GM12878 (cell line): ENCODE results near the gene TMEM135. TPM values are rescaled to one million over a fixed set of nuclear protein-coding genes. Genes with fewer than 3 reads are reported as not detected.

ENCODE experiments used
- ATAC-seq: fragments of 200-7000 bp; cut with Tn5 transposase; 3 replicates; pipeline ENCODE4 v1.9.1; 2020; ENCODE audit warnings: mild to moderate bottlenecking, moderate library complexity
- BruUV-seq: library from RNA; stranded (reverse); fragments of 400-500 nt; replicated peaks from 2 replicates; lab custom pipeline; 2021; lab: Mats Ljungman, UMichigan
- CTCF ChIA-PET: fragments of 300-600 bp; sonication (Branson Sonifier 250); formaldehyde crosslinking; extraction: SDS; loops from one replicate; lab custom pipeline; 2021; ENCODE audit warnings: inconsistent platforms; lab: Yijun Ruan, JAX
- POLR2A ChIA-PET: fragments of 350-600 bp; formaldehyde crosslinking; extraction: SDS; loops from one replicate; lab custom pipeline; 2021; ENCODE audit warnings: inconsistent platforms; lab: Charles Lee
- RAD21 ChIA-PET: fragments of 300-600 bp; sonication (Branson Sonifier 250); formaldehyde crosslinking; loops from one replicate; lab custom pipeline; 2023; ENCODE audit warnings: antibody characterized with exemption; ENCODE audit not compliant: unreplicated experiment; lab: Charles Lee
- SMC1A ChIA-PET: fragments of 300-600 bp; sonication (Branson Sonifier 250); formaldehyde crosslinking; loops from one replicate; lab custom pipeline; 2023; ENCODE audit not compliant: unreplicated experiment, uncharacterized antibody; lab: Charles Lee
- DNase-seq: peaks from one replicate; pipeline ENCODE4 v3.0.0-alpha.2; 2011; ENCODE audit warnings: low read depth, low spot score
- FAIRE-seq: peaks from 3 replicates; lab custom pipeline; 2011; peaks lifted over from hg19 to GRCh38; lab: Jason Lieb, UNC
- H2AFZ ChIP-seq: 2 replicates; pipeline ENCODE4 v1.6.0; 2011; ENCODE audit warnings: low read depth, low read length, control low read depth; ENCODE audit not compliant: control insufficient read depth
- H3K27ac ChIP-seq: 2 replicates; pipeline ENCODE4 v1.5.1; 2011; ENCODE audit warnings: control low read depth; ENCODE audit not compliant: control insufficient read depth, insufficient read depth
- H3K27me3 ChIP-seq, 2 experiments: replicated peaks in 1 of 2; 2 replicates each; pipeline versions ENCODE4 v1.6.0 to v1.6.1; 2011; ENCODE audit warnings: low read length in 1 of 2; ENCODE audit not compliant: control insufficient read depth in 2 of 2, insufficient read depth in 2 of 2
- H3K36me3 ChIP-seq, 2 experiments: 2 replicates each; pipeline ENCODE4 v1.5.1; 2011; ENCODE audit warnings: low read length in 1 of 2; ENCODE audit not compliant: control insufficient read depth in 2 of 2, insufficient read depth in 2 of 2
- H3K4me1 ChIP-seq: 2 replicates; pipeline ENCODE4 v1.6.1; 2011; ENCODE audit warnings: mild to moderate bottlenecking, low read length, moderate library complexity, mixed read lengths; ENCODE audit not compliant: control insufficient read depth, insufficient read depth
- H3K4me2 ChIP-seq: 2 replicates; pipeline ENCODE4 v1.6.0; 2011; ENCODE audit warnings: control low read depth; ENCODE audit not compliant: control insufficient read depth, insufficient read depth
- H3K4me3 ChIP-seq: fragments of 200-600 bp; sonication (generic); 2 replicates; pipeline ENCODE4 v1.5.1; 2016
- H3K79me2 ChIP-seq: 2 replicates; pipeline ENCODE4 v1.6.0; 2011; ENCODE audit warnings: low read length; ENCODE audit not compliant: control insufficient read depth, insufficient read depth
- H3K9ac ChIP-seq: 2 replicates; pipeline ENCODE4 v1.8.0; 2011; ENCODE audit warnings: low read length, control low read depth, mixed read lengths; ENCODE audit not compliant: control insufficient read depth, insufficient read depth
- H3K9me3 ChIP-seq: replicated peaks from 3 replicates; pipeline ENCODE4 v1.5.1; 2011; ENCODE audit warnings: mild to moderate bottlenecking, low read length; ENCODE audit not compliant: control insufficient read depth, insufficient read depth
- H4K20me1 ChIP-seq: 2 replicates; pipeline ENCODE4 v1.6.0; 2011; ENCODE audit not compliant: control insufficient read depth, insufficient read depth
- ASH2L ChIP-seq: fragments of 300-600, 200-600 bp; sonication (generic); IDR thresholded peaks from 2 replicates; pipeline ENCODE4 v1.6.1; 2017; ENCODE audit warnings: low read depth, mild to moderate bottlenecking, borderline replicate concordance
- CEBPB ChIP-seq, 2 experiments: fragments of 150-350 bp in 1 of 2; IDR thresholded peaks; 2 replicates each; pipeline ENCODE4 v1.6.1; 2012 to 2014; ENCODE audit warnings: low read depth in 2 of 2, low read length in 2 of 2, borderline replicate concordance in 1 of 2, inconsistent platforms in 1 of 2
- FOS ChIP-seq: IDR thresholded peaks from 3 replicates; pipeline ENCODE4 v1.6.1; 2011; ENCODE audit warnings: borderline replicate concordance; ENCODE audit not compliant: insufficient read length; ENCODE audit errors: extremely low read depth
- MTA3 ChIP-seq: IDR thresholded peaks from 2 replicates; pipeline ENCODE4 v1.6.1; 2012; ENCODE audit warnings: low read length, inconsistent platforms, borderline replicate concordance
- RUNX3 ChIP-seq: IDR thresholded peaks from 2 replicates; pipeline ENCODE4 v1.6.1; 2012; ENCODE audit warnings: low read length, inconsistent platforms
- TARDBP ChIP-seq: IDR thresholded peaks from 2 replicates; pipeline ENCODE4 v1.6.1; 2016; ENCODE audit warnings: borderline replicate concordance
- TCF12 ChIP-seq: IDR thresholded peaks from 2 replicates; pipeline ENCODE4 v1.6.1; 2011; ENCODE audit warnings: low read depth, mild to moderate bottlenecking, low read length
- ZNF207 ChIP-seq: fragments of 450-650 bp; IDR thresholded peaks from 2 replicates; pipeline ENCODE4 v1.6.1; 2014; ENCODE audit warnings: antibody characterized with exemption, mild to moderate bottlenecking, borderline replicate concordance
- ZNF217 ChIP-seq: fragments of 450-650 bp; IDR thresholded peaks from 2 replicates; pipeline ENCODE4 v1.6.1; 2017; ENCODE audit warnings: antibody characterized with exemption, mild to moderate bottlenecking
- WGBS: methylation state at CpG from one replicate; pipeline ENCODE4 v1.1.6; 2016; ENCODE audit warnings: low lambda C conversion rate; ENCODE audit not compliant: insufficient replicate concordance, insufficient coverage; ENCODE audit errors: missing lambda C conversion rate; 5-methylcytosine and 5-hydroxymethylcytosine counted together
- in situ Hi-C: fragments of 300-500 bp; cut with MboI; formaldehyde crosslinking; loops from 9 replicates; pipeline ENCODE4 v1.14.3; 2018; ENCODE audit warnings: mixed read lengths
- intact Hi-C: fragments of 100-400 bp; cut with micrococcal nuclease; formaldehyde crosslinking; loops from one replicate; pipeline ENCODE4 v1.14.2; 2022; ENCODE audit not compliant: unreplicated experiment
- polyA plus RNA-seq, 11 experiments: library from polyadenylated mRNA; depleted of rRNA in 4 of 11; unstranded in 6 of 11; stranded (reverse) in 5 of 11; fragments of >200 nt; fragmentation: Nextera tagmentation in 4 of 11; fragmentation: Illumina TruSeq in 1 of 11; extraction: Ambion mirVana in 4 of 11; extraction: Trizol in 1 of 11; gene quantifications; 1 replicate in 1 of 11; 2 replicates in 10 of 11; pipeline versions ENCODE4 v1.2.1 to v1.2.3, GENCODE V29; 2011 to 2016; ENCODE audit warnings: inconsistent platforms in 2 of 11, missing spikeins in 2 of 11, low read depth in 1 of 11
- total RNA-seq, 4 experiments: library from RNA; depleted of rRNA in 3 of 4; stranded (reverse); fragments of >200 nt in 3 of 4; fragmentation: Illumina TruSeq in 1 of 4; extraction: Trizol in 1 of 4; gene quantifications; 2 replicates each; pipeline versions ENCODE4 v1.2.1 to v1.2.3, GENCODE V29; 2013 to 2021
- TF ChIP-seq, protein P1 (sequence below): IDR thresholded peaks from 2 replicates; pipeline ENCODE4 v1.6.1; 2011; ENCODE audit warnings: borderline replicate concordance, low read depth, mild to moderate bottlenecking, moderate library complexity, low read length; ENCODE audit not compliant: insufficient read depth, poor library complexity, severe bottlenecking
- TF ChIP-seq, protein P2 (sequence below): fragments of 450-650 bp; IDR thresholded peaks from 2 replicates; pipeline ENCODE4 v1.6.1; 2017; ENCODE audit warnings: mild to moderate bottlenecking, low read depth, inconsistent platforms; ENCODE audit not compliant: poor library complexity, severe bottlenecking
- TF ChIP-seq, protein P3 (sequence below): fragments of 450-650 bp; IDR thresholded peaks from 2 replicates; pipeline ENCODE4 v1.6.1; 2017; ENCODE audit warnings: antibody characterized with exemption, mild to moderate bottlenecking, moderate library complexity

TMEM135 gene
- total and polyA plus RNA-seq, 10 of the 15 experiments (the other 5 are each of a cell fraction or from before 2014, with no cell fraction given) = 7.2 to 117 (median 12.9) TPM

- Histone ChIP-seq H3K9me3 (no peaks in the 10 kb centered on the region), H3K27me3 (no peaks in the 10 kb centered on the region), H3K27ac (no peak overlapping the region), H3K4me3 (no peak overlapping the region), H3K4me2 (no peak overlapping the region), H3K9ac (no peak overlapping the region), H4K20me1 (no peaks in the 10 kb centered on the region), H2AFZ (no peak overlapping the region), H3K4me1 (no peaks in the 10 kb centered on the region), H3K79me2 (no peaks in the 10 kb centered on the region), H3K36me3 (no peaks in the 10 kb centered on the region)
- ChIA-PET SMC1A (interaction anchor here (2.0 kb wide), 1 partner anchor 10 kb away, joined by 5 read pairs; no protein-coding TSS in a partner anchor), CTCF (interaction anchor here (0.6 to 2.0 kb wide), 4 partner anchors 30 to 395 kb away, joined by 3 to 7 read pairs (median 4); no protein-coding TSS in a partner anchor), RAD21 (no interaction called here), POLR2A (no interaction called here)
- ATAC-seq (no peak), DNase-seq (no peak), FAIRE-seq (no peak)
- no peak for TF ChIP-seq ZNF207
- TF ChIP-seq, protein P1, sequence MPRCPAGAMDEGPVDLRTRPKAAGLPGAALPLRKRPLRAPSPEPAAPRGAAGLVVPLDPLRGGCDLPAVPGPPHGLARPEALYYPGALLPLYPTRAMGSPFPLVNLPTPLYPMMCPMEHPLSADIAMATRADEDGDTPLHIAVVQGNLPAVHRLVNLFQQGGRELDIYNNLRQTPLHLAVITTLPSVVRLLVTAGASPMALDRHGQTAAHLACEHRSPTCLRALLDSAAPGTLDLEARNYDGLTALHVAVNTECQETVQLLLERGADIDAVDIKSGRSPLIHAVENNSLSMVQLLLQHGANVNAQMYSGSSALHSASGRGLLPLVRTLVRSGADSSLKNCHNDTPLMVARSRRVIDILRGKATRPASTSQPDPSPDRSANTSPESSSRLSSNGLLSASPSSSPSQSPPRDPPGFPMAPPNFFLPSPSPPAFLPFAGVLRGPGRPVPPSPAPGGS = no peak
- no peak for TF ChIP-seq FOS
- TF ChIP-seq CEBPB (IDR thresholded peaks at IDR 0.05; ENCODE audit: borderline replicate concordance in 1 of 2, low read depth in 2 of 2, low read length in 2 of 2) = no peak
- no peak for TF ChIP-seq ASH2L
- in situ Hi-C loops (no loop called here), intact Hi-C loops (no loop called here)
- BruUV-seq = no TSS peak
Measured at GRCh38 chr11:87265979-87266378, 228.2 kb downstream of the TMEM135 start.

- no peaks in the 10 kb centered on the region for H3K79me2 ChIP-seq
- RAD21 ChIA-PET = no interaction called here
- POLR2A ChIA-PET = no interaction called here
- intact Hi-C loops (no loop called here), in situ Hi-C loops (no loop called here)
- no peaks in the 10 kb centered on the region for H3K9me3 ChIP-seq
- FAIRE-seq (no peak), DNase-seq (no peak), ATAC-seq (no peak)
- no peaks in the 10 kb centered on the region for H3K4me1 ChIP-seq
- H3K27ac ChIP-seq = no peak overlapping the region
- H3K4me3 ChIP-seq = no peak overlapping the region
- H3K36me3 ChIP-seq = no peaks in the 10 kb centered on the region
- no peaks in the 10 kb centered on the region for H4K20me1 ChIP-seq
- H3K4me2 ChIP-seq = no peak overlapping the region
- SMC1A ChIA-PET = interaction anchor here (2.0 kb wide), 1 partner anchor 11 kb away, joined by 5 read pairs; no protein-coding TSS in a partner anchor
- WGBS = 50% methylated on average over 2 of the region's 2 CpGs
- H3K27me3 ChIP-seq = no peaks in the 10 kb centered on the region
- no peak overlapping the region for H2AFZ ChIP-seq
- H3K9ac ChIP-seq = no peak overlapping the region
- CTCF ChIA-PET = interaction anchor here (2.0 kb wide), 1 partner anchor 272 kb away, joined by 7 read pairs; no protein-coding TSS in a partner anchor
- no TSS peak for BruUV-seq
- no peak for TF ChIP-seq RUNX3
- TF ChIP-seq TCF12 = no peak
- no peak for TF ChIP-seq MTA3
- TF ChIP-seq ZNF217 = no peak
- TF ChIP-seq, protein P2, sequence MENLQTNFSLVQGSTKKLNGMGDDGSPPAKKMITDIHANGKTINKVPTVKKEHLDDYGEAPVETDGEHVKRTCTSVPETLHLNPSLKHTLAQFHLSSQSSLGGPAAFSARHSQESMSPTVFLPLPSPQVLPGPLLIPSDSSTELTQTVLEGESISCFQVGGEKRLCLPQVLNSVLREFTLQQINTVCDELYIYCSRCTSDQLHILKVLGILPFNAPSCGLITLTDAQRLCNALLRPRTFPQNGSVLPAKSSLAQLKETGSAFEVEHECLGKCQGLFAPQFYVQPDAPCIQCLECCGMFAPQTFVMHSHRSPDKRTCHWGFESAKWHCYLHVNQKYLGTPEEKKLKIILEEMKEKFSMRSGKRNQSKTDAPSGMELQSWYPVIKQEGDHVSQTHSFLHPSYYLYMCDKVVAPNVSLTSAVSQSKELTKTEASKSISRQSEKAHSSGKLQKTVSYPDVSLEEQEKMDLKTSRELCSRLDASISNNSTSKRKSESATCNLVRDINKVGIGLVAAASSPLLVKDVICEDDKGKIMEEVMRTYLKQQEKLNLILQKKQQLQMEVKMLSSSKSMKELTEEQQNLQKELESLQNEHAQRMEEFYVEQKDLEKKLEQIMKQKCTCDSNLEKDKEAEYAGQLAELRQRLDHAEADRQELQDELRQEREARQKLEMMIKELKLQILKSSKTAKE = no peak
- TF ChIP-seq, protein P3, sequence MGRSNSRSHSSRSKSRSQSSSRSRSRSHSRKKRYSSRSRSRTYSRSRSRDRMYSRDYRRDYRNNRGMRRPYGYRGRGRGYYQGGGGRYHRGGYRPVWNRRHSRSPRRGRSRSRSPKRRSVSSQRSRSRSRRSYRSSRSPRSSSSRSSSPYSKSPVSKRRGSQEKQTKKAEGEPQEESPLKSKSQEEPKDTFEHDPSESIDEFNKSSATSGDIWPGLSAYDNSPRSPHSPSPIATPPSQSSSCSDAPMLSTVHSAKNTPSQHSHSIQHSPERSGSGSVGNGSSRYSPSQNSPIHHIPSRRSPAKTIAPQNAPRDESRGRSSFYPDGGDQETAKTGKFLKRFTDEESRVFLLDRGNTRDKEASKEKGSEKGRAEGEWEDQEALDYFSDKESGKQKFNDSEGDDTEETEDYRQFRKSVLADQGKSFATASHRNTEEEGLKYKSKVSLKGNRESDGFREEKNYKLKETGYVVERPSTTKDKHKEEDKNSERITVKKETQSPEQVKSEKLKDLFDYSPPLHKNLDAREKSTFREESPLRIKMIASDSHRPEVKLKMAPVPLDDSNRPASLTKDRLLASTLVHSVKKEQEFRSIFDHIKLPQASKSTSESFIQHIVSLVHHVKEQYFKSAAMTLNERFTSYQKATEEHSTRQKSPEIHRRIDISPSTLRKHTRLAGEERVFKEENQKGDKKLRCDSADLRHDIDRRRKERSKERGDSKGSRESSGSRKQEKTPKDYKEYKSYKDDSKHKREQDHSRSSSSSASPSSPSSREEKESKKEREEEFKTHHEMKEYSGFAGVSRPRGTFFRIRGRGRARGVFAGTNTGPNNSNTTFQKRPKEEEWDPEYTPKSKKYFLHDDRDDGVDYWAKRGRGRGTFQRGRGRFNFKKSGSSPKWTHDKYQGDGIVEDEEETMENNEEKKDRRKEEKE = no peak
- no peak for TF ChIP-seq TARDBP
Measured at GRCh38 chr11:87266751-87267150, 229.0 kb downstream of the TMEM135 start.
